ENCODE data around the gene ATG16L2.

ATG16L2 gene

DNA sequence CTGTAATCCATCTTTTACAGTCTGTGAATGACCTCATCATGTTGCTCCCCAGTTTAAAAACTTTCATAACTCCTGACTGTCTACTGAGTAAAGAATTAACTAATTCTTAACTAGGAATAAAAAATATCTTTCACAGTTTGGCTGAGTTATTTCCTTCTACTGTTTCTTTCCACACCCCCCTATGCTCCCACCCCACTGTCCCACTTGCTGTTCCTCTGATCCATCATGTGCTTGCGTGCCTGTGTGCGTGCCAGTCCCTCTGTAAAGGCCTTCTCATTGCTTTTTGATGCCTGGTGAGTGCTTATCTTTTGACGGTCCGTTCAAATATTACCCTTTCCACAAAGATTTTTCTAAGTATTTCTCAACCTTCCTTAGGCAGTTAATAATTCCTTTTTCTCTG is 55.6 kb downstream of the ATG16L2 start:
- no peak for TF ChIP-seq CTCF (conservative IDR thresholded peaks at IDR 0.05; ENCODE audit: low read depth, low read length)

DNA sequence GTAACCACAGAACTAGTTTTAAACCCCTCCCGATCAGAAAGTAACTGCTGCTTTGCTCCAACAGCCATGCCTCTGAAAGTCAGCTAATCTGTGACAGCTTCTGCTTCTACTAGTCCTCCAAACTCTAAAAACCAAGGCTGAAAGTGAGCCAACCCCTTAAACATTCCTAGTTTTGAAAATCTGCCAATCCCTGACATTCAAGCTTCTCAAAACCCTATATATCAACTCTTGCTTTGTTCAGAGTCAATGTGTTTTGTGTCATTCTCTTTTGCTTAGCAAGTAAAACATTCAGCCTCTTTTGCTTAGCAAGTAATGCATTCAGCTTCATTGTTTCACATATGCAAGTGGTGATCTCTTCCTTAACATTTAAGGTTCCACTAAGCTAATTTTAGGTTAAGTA is 56.9 kb downstream of the ATG16L2 start:
- H3K9ac ChIP-seq, result no peak overlapping the region

More for the DNA sequence above, 55.6 kb downstream of the ATG16L2 start:
- Histone ChIP-seq H3K4me3 (IDR thresholded peaks at IDR 0.05; ENCODE audit: insufficient read depth, low read depth, low read length) (no peak overlapping the region), H3K27ac (no peak overlapping the region), H3K27me3 (ENCODE audit: insufficient read depth, low read depth) (no peaks in the 10 kb centered on the region), H3K79me2 (ENCODE audit: insufficient read depth, low read depth) (no peaks in the 10 kb centered on the region), H2AFZ (ENCODE audit: low read depth) (no peak overlapping the region), H3K4me2 (no peak overlapping the region), H3K4me1 (ENCODE audit: low read depth, poor library complexity, severe bottlenecking) (no peaks in the 10 kb centered on the region), H3K9ac (no peak overlapping the region), H3K36me3 (ENCODE audit: insufficient read depth) (no peaks in the 10 kb centered on the region), H4K20me1 (ENCODE audit: insufficient read depth) (0 out of 2 replicates have a peak, but pooled peaks cover 4% of the 10 kb centered on the region)

GRCh38 chr11:72872012-72872411 is 57.8 kb downstream of the ATG16L2 start:
- H3K27ac ChIP-seq, result no peak overlapping the region
- H3K9ac ChIP-seq, result no peak overlapping the region
- H3K4me3 ChIP-seq (IDR thresholded peaks at IDR 0.05; ENCODE audit: insufficient read depth, low read depth, low read length), result no peak overlapping the region
- H3K79me2 ChIP-seq (ENCODE audit: insufficient read depth, low read depth), result no peaks in the 10 kb centered on the region
- no peaks in the 10 kb centered on the region for H3K27me3 ChIP-seq (ENCODE audit: insufficient read depth, low read depth)
- TF ChIP-seq CTCF (conservative IDR thresholded peaks at IDR 0.05; ENCODE audit: low read depth, low read length), result no peak
- H2AFZ ChIP-seq (ENCODE audit: low read depth), result no peak overlapping the region
- no peak overlapping the region for H3K4me2 ChIP-seq
- 0 out of 2 replicates have a peak, but pooled peaks cover 4% of the 10 kb centered on the region for H4K20me1 ChIP-seq (ENCODE audit: insufficient read depth)
- no peaks in the 10 kb centered on the region for H3K4me1 ChIP-seq (ENCODE audit: low read depth, poor library complexity, severe bottlenecking)
- no peaks in the 10 kb centered on the region for H3K36me3 ChIP-seq (ENCODE audit: insufficient read depth)

More for the DNA sequence above, 56.9 kb downstream of the ATG16L2 start:
- H3K36me3 ChIP-seq (ENCODE audit: insufficient read depth), result no peaks in the 10 kb centered on the region
- H3K79me2 ChIP-seq (ENCODE audit: insufficient read depth, low read depth), result no peaks in the 10 kb centered on the region
- 0 out of 2 replicates have a peak, but pooled peaks cover 4% of the 10 kb centered on the region for H4K20me1 ChIP-seq (ENCODE audit: insufficient read depth)
- H3K4me2 ChIP-seq, result no peak overlapping the region
- H3K27ac ChIP-seq, result no peak overlapping the region
- no peak for TF ChIP-seq CTCF (conservative IDR thresholded peaks at IDR 0.05; ENCODE audit: low read depth, low read length)
- no peaks in the 10 kb centered on the region for H3K4me1 ChIP-seq (ENCODE audit: low read depth, poor library complexity, severe bottlenecking)
- H3K4me3 ChIP-seq (IDR thresholded peaks at IDR 0.05; ENCODE audit: insufficient read depth, low read depth, low read length), result no peak overlapping the region
- no peak overlapping the region for H2AFZ ChIP-seq (ENCODE audit: low read depth)
- H3K27me3 ChIP-seq (ENCODE audit: insufficient read depth, low read depth), result no peaks in the 10 kb centered on the region

- Histone ChIP-seq H3K4me2 (no peak overlapping the region), H3K4me1 (ENCODE audit: low read depth, poor library complexity, severe bottlenecking) (no peaks in the 10 kb centered on the region), H4K20me1 (ENCODE audit: insufficient read depth) (no peaks in the 10 kb centered on the region), H3K79me2 (ENCODE audit: insufficient read depth, low read depth) (no peaks in the 10 kb centered on the region), H3K9ac (no peak overlapping the region), H3K27me3 (ENCODE audit: insufficient read depth, low read depth) (no peaks in the 10 kb centered on the region), H3K27ac (no peak overlapping the region), H3K4me3 (IDR thresholded peaks at IDR 0.05; ENCODE audit: insufficient read depth, low read depth, low read length) (no peak overlapping the region), H3K36me3 (ENCODE audit: insufficient read depth) (no peaks in the 10 kb centered on the region), H2AFZ (ENCODE audit: low read depth) (no peak overlapping the region)
- no peak for TF ChIP-seq CTCF (conservative IDR thresholded peaks at IDR 0.05; ENCODE audit: low read depth, low read length)
These were observed 61.5 kb downstream of the ATG16L2 start for GRCh38 chr11:72875736-72876135.

All from KMS-11 (cell line).